ENCODE results near the gene A2ML1.
"Not testable (repeated sequence)": the region's sequence is repeated elsewhere in the genome, so short reads cannot be mapped to it uniquely, and the experiment has no call there.

A2ML1 gene

DNA sequence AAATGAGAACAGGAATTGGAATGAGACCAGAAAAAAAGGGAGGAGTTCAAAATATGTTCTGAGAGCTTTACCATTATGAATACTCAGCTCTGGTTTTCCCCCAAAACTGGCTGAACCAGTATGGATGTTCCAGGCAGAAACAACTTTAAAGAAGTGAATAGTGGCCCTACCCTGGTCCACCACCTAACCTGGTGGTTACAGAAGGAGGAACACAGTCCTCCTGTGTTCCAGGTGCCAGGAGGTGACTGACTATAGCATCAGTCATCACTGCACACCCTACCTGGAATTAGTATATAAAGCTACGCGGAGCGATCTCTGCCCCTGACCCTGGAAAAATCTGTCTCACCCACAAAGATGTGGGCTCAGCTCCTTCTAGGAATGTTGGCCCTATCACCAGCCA lies at the start of gene A2ML1:
TSS of gene A2ML1 (plus strand) at position 324 of the 400 bp plus-strand sequence. CDS start at position 355, 31 bp downstream.
- no peak for DNase-seq (ENCODE audit: low spot score)

DNA sequence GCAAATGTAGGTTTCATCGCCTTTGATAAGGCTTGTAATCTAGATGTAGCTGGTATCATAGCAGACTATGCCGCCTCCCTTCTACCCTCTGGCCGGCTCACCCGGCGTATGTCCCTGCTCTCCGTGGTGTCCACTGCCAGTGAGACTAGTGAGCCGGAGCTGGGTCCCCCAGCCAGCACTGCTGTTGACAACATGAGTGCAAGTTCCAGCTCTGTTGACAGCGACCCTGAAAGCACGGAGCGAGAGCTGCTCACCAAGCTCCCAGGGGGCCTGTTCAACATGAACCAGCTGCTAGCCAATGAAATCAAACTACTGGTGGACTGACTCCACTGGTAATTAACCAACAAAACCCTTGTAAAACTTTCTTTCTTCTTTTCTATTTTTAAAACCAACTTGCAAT lies 49.0 kb upstream of the A2ML1 start:
- no peak for DNase-seq (ENCODE audit: low spot score)

DNA sequence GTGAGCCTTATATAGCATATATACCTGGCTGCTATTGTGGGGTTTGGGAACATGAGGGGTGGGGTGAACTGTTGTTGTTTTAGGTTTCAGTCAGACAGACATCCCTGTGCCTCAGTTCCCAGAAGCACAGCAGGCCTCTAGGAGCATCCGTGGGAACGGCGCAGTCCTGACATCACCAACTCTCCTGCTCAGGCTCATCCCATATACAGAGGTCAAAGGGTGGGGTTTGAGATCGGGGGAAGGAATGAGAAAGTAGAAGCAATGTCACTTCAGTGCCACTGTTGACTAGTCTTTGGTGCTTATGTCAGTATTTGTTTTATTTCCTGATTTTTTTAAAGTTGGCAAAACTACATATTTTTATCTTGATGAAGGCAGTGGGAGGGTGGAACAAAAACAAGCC lies 43.1 kb upstream of the A2ML1 start:
- no peak for DNase-seq (ENCODE audit: low spot score)

DNA sequence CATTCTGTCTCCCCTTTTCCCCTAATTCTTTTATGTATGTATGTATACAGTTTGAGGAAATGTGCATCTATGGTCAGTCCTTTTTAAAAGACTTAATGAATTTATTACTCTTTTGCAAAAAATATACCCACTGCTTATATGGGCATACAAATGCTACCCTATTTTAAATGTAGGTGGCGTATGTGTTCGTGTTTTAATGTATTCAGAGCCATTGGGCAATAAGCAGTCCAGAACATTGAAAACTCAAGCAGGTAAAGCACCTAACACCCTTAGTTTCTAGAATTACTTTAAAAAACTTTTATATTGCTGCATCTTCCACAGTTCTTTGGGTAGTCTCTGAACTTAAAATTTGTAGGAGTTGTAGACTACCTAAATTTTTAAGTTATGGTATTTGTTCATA lies 42.6 kb upstream of the A2ML1 start:
- no peak for DNase-seq (ENCODE audit: low spot score)

DNA sequence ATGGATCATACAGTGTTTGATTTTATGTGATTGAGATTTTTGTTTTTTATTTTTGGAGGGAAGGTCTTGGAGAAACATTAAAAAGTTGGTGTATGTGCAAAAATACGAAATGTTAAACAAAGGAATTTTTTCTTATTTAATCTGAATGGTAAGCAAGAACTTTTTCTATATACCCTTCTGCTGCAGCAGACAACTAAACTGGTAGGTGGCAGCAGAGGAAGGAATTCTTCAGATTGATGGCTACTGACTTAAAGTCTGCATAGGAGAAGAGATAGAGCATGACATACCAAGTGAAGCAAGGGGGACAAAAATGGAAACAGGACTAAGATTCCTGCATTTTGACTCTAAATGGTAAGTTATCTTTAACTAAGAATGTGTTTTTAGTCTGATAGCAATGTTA lies 42.0 kb upstream of the A2ML1 start:
- DNase-seq (ENCODE audit: low spot score) = peak; percentile 34

DNA sequence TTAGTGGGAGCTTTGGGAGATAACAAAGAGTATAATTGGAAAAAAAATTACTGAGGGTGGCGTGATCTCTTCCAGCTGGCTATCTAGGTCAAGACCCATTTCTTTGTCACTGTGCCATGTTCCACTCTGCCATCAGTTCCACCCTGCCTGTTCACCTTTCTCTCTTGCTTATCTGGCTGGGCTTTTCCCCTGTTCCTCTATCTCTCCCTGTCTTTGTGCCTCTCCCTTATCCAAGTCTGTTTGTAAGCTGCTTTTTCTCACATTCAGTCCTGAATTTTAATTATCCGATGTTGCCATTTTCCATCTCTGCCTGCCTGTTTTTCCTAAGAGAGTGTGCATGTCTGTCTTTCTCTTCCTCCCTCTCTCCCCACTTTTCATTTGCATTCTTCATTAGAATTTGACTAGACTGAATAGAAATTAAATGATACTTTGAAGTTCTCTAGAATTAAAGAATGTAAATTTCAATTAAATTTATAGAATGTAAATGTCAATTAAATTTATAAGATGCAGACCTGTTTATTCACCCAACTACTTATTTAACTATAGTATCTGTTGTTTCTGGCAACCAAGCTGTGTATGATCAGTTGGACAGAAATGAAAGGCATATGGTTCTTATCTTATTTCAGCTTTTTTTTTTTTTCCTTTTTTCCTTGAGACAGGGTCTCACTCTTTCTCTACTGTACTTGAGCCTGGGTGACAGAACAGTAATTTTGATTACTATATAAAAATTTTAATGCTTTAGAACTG lies 40.9 kb upstream of the A2ML1 start:
- DNase-seq (ENCODE audit: low spot score) = no peak

DNA sequence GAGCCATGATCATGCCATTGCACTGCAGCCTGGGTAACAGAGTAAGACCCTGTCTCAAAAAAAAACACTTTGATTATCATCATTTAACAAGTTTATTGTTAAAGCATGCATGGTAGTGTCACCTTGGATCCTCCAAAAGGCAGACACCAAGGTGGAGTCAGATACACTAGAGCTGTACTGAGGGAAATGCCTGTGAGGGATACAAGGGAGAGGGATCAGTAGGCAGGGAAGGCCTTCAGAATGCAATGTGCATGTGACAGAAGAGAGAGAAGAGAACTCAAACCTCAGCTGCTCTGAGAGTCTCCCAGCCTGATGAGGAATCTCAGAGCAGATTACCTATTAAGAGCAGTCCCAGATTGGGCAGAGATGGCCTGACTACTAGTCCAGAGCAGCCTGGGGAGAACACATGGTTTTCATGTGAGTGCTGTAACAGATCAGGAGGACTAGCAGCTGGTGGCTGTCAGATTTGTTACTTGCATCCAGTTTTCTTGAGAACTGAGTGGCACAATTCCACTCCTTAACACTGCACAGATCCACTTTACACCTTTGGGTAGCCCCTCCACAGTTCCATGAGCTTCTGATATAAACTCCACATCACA lies 38.0 kb upstream of the A2ML1 start:
- no peak for DNase-seq (ENCODE audit: low spot score)

DNA sequence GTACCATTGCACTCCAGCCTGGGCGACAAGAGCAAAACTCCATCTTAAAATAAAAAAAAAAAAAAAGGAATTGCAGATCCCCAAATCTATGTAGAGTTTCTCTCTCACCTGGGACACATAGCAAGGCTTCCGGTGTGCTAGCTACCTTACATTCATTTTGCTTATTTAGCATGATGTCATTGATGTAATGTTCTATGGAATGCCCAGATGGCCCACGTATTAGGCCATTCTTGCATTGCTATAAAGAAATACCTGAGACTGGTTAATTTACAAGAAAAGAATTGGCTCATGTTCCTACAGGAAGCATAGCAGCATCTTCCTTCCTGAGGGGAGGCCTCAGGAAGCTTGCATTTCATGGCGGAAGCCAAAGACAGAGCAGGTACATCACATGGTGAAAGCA lies 36.9 kb upstream of the A2ML1 start:
- no peak for DNase-seq (ENCODE audit: low spot score)

DNA sequence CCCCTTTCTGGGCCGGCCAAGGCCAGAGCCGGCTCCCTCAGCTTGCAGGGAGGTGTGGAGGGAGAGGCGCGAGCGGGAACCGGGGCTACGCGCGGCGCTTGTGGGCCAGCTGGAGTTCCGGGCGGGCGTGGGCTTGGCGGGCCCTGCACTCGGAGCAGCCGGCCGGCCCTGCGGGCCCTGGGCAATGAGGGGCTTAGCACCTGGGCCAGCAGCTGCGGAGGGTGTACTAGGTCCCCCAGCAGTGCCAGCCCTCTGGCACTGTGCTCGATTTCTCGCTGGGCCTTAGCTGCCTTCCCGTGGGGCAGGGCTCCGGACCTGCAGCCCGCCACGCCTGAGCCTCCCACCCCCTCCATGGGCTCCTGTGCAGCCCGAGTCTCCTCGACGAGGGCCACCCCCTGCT lies 35.2 kb upstream of the A2ML1 start:
- DNase-seq (ENCODE audit: low spot score) = not testable (repeated sequence)

DNA sequence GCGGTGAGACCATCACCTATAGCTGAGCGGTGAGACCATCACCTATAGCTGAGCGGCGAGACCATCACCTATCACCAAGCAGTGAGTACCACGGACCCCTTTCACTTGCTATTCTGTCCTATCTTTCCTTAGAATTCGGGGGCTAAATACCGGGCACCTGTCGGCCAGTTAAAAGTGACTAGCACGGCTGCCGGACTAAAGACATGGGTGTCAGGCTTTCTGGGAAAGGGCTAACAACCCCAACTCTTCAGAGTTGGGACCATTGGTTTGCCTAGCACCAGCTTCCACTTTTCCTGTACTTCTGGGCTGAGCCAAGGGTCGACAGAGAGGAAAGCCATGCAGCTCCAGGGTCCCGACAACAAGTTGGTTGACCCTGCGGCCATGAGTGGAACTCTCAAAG lies 33.7 kb upstream of the A2ML1 start:
- not testable (repeated sequence) for DNase-seq (ENCODE audit: low spot score)

DNA sequence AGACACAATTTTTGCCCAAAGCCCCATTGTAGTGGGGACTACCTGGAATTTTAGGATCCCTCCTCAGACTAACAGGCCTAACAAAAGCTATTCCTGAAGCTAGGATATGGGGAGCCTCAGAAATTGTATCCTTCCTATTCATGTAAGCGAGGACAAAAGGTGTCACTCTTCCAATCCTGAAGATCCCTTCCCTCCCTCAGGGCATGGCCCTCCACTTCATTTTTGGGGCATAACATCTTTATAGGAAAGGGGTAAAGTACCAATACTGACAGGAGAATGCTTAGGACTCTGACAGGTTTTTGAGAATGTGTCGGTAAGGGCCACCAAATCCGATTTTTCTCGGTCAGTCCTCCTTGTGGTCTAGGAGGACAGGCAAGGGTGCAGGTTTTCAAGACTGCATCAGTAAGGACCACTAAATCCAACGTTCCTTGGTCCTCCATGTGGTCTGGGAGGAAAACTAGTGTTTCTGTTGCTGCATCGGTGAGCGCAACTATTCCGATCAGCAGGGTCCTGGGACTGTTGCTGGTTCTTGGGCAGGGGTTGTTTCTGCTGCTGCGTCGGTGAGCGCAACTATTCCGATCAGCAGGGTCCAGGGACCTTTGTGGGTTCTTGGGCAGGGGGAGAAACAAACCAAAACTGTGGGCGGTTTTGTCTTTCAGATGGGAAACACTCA lies 32.9 kb upstream of the A2ML1 start:
- DNase-seq (ENCODE audit: low spot score) = not testable (repeated sequence)

DNA sequence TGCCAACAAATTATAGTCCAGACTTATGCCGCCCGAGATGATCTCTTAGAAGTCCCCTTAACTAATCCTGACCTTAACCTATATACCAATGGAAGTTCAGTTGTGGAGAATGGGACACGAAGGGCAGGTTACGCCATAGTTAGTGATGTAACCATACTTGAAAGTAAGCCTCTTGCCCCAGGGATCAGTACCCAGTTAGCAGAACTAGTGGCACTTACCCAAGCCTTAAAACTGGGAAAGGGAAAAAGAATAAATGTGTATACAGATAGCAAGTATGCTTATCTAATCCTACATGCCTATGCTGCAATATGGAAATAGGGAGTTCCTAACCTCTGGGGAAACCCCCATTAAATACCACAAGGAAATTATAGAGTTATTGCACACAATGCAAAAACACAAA lies 29.2 kb upstream of the A2ML1 start:
- DNase-seq (ENCODE audit: low spot score) = not testable (repeated sequence)

DNA sequence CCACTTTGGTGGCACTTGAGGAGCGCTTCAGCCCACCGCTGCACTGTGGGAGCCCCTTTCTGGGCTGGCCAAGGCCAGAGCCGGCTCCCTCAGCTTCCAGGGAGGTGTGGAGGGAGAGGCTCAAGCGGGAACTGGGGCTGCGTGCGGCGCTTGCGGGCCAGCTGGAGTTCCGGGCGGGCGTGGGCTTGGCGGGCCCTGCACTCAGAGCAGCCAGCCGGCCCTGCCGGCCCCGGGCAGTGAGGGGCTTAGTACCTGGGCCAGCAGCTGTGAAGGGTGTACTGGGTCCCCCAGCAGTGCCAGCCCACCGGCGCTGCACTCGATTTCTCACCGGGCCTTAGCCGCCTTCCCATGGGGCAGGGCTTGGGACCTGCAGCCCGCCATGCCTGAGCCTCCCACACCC lies 27.8 kb upstream of the A2ML1 start:
- not testable (repeated sequence) for DNase-seq (ENCODE audit: low spot score)

DNA sequence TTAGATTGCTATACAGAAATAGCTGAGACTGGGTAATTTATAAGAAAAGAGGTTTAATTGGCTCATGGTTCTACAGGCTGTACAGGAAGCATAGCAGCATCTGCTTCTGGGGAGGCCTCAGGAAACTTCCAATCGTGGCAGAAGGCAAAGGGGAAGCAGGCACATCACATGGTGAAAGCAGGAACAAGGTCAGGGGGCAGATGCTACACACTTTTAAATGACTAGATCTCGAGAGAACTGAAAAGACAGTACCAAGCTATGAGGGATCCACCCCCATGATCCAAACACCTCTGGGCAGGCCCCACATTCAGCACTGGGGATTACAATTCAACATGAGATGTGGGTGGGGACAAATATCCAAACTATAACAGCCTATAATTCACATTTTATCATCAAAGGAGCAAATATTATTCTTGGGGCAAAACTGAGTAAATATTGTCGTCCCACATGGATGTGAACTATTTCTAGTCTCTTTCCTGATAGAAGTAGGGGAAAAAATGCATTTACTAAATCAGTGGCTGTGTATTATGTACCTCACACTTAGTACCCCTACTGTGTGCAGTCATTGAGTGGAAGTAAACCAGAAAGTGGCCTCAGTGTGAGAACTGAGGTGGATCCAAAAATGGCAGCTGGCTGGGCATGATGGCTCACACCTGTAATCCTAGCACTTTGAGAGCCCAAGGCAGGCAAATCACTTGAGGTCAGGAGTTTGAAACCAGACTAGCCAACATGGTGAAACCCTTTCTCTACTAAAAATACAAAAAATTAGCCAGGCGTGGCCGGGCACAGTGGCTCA lies 25.4 kb upstream of the A2ML1 start:
- DNase-seq (ENCODE audit: low spot score) = no peak

DNA sequence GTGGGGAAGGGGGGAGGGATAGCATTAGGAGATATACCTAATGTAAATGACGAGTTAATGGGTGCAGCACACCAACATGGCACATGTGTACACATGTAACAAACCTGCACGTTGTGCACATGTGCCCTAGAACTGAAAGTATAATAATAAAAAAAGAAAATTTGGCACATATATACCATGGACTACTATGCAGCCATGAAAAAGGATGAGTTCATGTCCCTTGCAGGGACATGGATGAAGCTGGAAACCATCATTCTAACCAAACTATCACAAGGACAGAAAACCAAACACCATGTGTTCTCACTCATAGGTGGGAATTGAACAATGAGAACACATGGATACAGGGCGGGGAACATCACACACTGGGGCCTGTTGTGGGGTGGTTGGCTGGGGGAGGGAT lies 21.2 kb upstream of the A2ML1 start:
- not testable (repeated sequence) for DNase-seq (ENCODE audit: low spot score)

DNA sequence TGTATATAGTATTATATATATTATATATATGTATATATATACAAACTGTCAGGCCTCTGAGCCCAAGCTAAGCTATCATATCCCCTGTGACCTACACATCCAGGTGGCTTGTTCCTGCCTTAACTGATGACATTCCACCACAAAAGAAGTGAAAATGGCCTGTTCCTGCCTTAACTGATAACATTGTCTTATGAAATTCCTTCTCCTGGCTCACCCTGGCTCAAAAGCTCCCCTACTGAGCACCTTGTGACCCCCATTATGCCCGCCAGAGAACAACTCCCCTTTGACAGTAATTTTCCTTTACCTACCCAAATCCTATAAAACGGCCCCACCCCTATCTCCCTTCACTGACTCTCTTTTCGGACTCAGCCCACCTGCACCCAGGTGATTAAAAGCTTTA lies 17.6 kb upstream of the A2ML1 start:
- not testable (repeated sequence) for DNase-seq (ENCODE audit: low spot score)

DNA sequence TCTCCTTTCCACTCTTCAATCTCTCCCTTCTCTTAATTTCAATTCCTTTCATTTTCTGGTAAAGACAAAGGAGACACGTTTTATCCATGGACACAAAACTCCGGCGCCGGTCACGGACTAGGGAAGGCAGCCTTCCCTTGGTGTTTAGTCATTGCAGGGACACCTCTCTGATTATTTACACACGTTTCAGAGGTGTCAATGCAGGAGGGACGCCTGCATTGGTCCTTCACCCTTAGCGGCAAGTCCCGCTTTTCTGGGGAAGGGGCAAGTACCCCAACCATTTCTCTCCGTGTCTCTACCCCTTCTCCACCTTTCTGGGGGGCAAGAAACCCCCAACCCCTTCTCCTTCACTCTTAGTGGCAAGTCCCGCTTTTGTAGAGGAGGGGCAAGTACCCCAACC lies 16.9 kb upstream of the A2ML1 start:
- DNase-seq (ENCODE audit: low spot score) = not testable (repeated sequence)

DNA sequence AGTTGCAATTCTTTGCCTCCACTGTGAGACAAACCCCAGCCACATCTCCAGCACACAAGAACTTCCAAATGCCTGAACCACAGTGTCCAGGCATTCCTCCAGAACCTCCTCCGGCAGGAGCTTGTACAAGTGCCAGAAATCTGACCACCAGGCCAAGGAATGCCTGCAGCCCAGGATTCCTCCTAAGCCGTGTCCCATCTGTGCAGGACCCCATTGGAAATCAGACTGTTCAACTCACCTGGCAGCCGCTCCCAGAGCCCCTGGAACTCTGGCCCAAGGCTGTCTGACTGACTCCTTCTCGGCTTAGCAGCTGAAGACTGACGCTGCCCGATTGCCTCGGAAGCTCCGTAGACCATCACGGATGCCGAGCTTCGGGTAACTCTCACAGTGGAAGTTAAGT lies 15.3 kb upstream of the A2ML1 start:
- DNase-seq (ENCODE audit: low spot score) = not testable (repeated sequence)

DNA sequence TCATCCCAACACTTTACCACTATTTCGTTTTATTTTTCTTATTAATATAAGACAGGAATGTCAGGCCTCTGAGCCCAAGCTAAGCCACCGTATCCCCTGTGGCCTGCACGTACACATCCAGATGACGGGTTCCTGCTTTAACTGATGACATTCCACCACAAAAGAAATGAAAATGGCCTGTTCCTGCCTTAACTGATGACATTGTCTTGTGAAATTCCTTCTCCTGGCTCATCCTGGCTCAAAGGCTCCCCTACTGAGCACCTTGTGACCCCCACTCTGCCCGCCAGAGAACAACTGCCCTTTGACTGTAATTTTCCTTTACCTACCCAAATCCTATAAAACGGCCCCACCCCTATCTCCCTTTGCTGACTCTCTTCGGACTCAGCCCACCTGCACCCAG lies 12.3 kb upstream of the A2ML1 start:
- not testable (repeated sequence) for DNase-seq (ENCODE audit: low spot score)

DNA sequence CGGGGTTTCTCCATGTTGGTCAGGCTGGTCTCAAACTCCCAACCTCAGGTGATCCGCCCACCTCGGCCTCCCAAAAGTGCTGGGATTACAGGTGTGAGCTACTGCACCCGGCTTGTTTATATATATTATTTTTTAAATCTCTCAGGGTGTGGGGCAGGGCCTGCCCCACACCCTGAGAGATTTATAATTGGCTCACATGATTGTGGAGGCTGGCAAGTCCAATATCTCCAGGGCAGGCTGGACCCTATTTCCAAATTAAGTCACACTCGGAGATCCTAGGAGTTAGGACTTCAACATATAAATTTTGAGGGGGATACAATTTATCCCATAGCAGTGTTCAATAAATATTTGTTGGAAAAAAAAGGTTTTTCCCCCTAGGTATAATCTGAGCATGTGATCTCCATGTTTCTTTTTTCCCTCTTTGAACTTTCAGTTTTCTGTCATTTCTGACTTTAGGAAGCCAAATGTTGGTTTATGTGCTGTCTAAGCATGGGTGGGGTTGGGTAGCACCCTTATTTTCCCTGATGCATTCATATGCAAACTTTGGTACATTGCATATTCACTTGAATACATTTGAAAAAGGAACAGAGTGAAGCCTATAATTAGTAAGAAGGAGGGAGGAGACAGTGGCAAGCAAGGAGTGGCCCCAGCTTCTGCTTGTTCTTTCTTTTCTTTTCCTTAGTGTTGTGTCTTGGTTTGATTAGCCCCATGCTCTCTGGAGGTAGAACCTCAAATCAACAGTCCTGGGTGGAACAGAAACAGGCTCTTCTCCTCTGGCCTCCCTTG lies 8.7 kb upstream of the A2ML1 start:
- DNase-seq (ENCODE audit: low spot score) = no peak

DNA sequence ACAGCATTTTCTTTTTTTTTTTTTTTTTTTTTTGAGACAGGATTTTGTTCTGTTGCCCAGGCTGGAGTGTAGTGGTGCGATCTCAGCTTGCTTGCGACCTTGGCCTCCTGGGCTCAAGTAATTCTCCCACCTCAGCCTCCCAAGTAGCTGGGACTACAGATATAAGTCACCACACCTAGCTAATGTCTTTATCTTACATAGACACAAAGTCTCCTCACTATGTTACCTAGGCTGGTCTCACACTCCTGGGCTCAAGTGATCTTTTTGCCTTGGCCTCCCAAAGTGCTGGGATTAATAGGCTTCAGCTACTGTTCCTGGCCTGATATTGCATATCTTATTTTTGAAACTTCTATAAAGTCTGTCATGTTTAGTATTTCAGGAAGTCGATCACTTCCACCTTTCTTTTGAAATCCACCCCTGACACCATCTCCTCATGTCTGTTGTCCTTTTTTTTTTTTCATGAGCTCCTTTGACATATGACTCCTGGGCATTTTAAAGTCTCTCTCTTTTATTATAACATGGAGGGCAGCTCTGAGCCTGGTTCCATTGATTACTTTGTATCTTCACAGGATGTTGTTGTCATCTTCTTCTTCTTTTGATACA lies 5.9 kb upstream of the A2ML1 start:
- no peak for DNase-seq (ENCODE audit: low spot score)

Data from AG20443 (cell line).